CD14-positive monocyte (primary cell): ENCODE results near the gene CD55. TPM values are rescaled to one million over a fixed set of nuclear protein-coding genes. Genes with fewer than 3 reads are reported as not detected.

Experiments
- DNase-seq, 3 donors: peaks; one replicate each; pipeline ENCODE4 v3.0.0-alpha.2; 2011 to 2022
- H2AFZ ChIP-seq: 2 replicates; pipeline ENCODE4 v1.6.0; 2012; ENCODE audit warnings: mild to moderate bottlenecking, low read depth, low read length, inconsistent platforms; ENCODE audit not compliant: insufficient read depth, poor library complexity, severe bottlenecking
- H3K27ac ChIP-seq, 2 donors: 1 replicate in 1 of 2; 2 replicates in 1 of 2; pipeline ENCODE4 v1.5.1; 2012 to 2013; ENCODE audit warnings: low read length in 2 of 2, control low read depth in 1 of 2, inconsistent platforms in 1 of 2, low read depth in 1 of 2, mild to moderate bottlenecking in 1 of 2
- H3K27me3 ChIP-seq, 2 donors: one replicate each; pipeline versions ENCODE4 v1.6.0 to v1.6.1; 2011 to 2013; ENCODE audit warnings: low read length in 2 of 2; ENCODE audit not compliant: control insufficient read depth in 2 of 2, insufficient read depth in 2 of 2
- H3K36me3 ChIP-seq, 2 donors: replicated peaks in 1 of 2; 1 replicate in 1 of 2; 2 replicates in 1 of 2; pipeline versions ENCODE4 v1.5.1 to v1.6.1; 2012 to 2013; ENCODE audit warnings: low read length in 2 of 2, control low read depth in 1 of 2, inconsistent platforms in 1 of 2, mild to moderate bottlenecking in 1 of 2; ENCODE audit not compliant: insufficient read depth in 2 of 2, control insufficient read depth in 1 of 2
- H3K4me1 ChIP-seq, 2 donors: 1 replicate in 1 of 2; 2 replicates in 1 of 2; pipeline versions ENCODE4 v1.5.1 to v1.6.1; 2012 to 2013; ENCODE audit warnings: low read length in 2 of 2, control low read depth in 1 of 2, inconsistent platforms in 1 of 2, mild to moderate bottlenecking in 1 of 2, moderate library complexity in 1 of 2; ENCODE audit not compliant: insufficient read depth in 2 of 2, control insufficient read depth in 1 of 2
- H3K4me2 ChIP-seq: replicated peaks from 2 replicates; pipeline ENCODE3; 2012; ENCODE audit warnings: low read length, moderate library complexity, mild to moderate bottlenecking; ENCODE audit not compliant: poor library complexity, severe bottlenecking; ENCODE audit errors: extremely low read depth
- H3K4me3 ChIP-seq, 3 experiments: fragments of 200-600 bp in 1 of 3; sonication (generic) in 1 of 3; replicated peaks in 1 of 3; 1 replicate in 2 of 3; 2 replicates in 1 of 3; pipeline ENCODE4 v1.5.1; 2011 to 2013; ENCODE audit warnings: low read length in 3 of 3, mild to moderate bottlenecking in 3 of 3, control low read depth in 2 of 3, low read depth in 2 of 3, inconsistent platforms in 1 of 3, moderate library complexity in 1 of 3
- H3K79me2 ChIP-seq: 2 replicates; pipeline ENCODE4 v1.6.0; 2012; ENCODE audit warnings: mild to moderate bottlenecking, control low read depth, inconsistent platforms, low read length, moderate library complexity; ENCODE audit not compliant: insufficient read depth
- H3K9ac ChIP-seq: 2 replicates; pipeline ENCODE4 v1.6.0; 2017; ENCODE audit warnings: low read length, mild to moderate bottlenecking; ENCODE audit not compliant: insufficient read depth, poor library complexity, severe bottlenecking
- H3K9me3 ChIP-seq, 2 donors: replicated peaks in 1 of 2; 1 replicate in 1 of 2; 2 replicates in 1 of 2; pipeline versions ENCODE4 v1.5.1 to v1.6.1; 2012 to 2013; ENCODE audit warnings: low read length in 2 of 2, control low read depth in 1 of 2; ENCODE audit not compliant: control insufficient read depth in 1 of 2, insufficient read depth in 1 of 2
- H4K20me1 ChIP-seq: 2 replicates; pipeline ENCODE4 v1.6.0; 2012; ENCODE audit warnings: mild to moderate bottlenecking, low read length, control low read depth, moderate library complexity; ENCODE audit not compliant: insufficient read depth
- H3K27ac Mint-ChIP-seq, 7 donors: one replicate each; pipeline ENCODE4 v1.8.0; 2020; ENCODE audit warnings: mild to moderate bottlenecking in 7 of 7, mixed read lengths in 7 of 7, moderate library complexity in 6 of 7, inconsistent platforms in 2 of 7
- H3K27me3 Mint-ChIP-seq, 3 donors: one replicate each; pipeline ENCODE4 v1.8.0; 2021 to 2022; ENCODE audit warnings: low read depth in 3 of 3, mild to moderate bottlenecking in 3 of 3, mixed read lengths in 3 of 3, moderate library complexity in 3 of 3, inconsistent platforms in 1 of 3
- H3K36me3 Mint-ChIP-seq, 2 donors: one replicate each; pipeline ENCODE4 v1.8.0; 2020; ENCODE audit warnings: mixed read lengths in 2 of 2, inconsistent platforms in 1 of 2, mild to moderate bottlenecking in 1 of 2
- H3K4me1 Mint-ChIP-seq: one replicate; pipeline ENCODE4 v1.8.0; 2020; ENCODE audit warnings: mild to moderate bottlenecking, mixed read lengths
- H3K4me3 Mint-ChIP-seq, 2 donors: one replicate each; pipeline ENCODE4 v1.8.0; 2020; ENCODE audit warnings: mild to moderate bottlenecking in 2 of 2, mixed read lengths in 2 of 2, moderate library complexity in 1 of 2
- H3K9me3 Mint-ChIP-seq, 7 donors: one replicate each; pipeline ENCODE4 v1.8.0; 2020 to 2022; ENCODE audit warnings: mixed read lengths in 7 of 7, mild to moderate bottlenecking in 6 of 7, moderate library complexity in 6 of 7, inconsistent platforms in 2 of 7
- WGBS: methylation state at CpG from one replicate; pipeline ENCODE4 v1.1.5; 2013; ENCODE audit warnings: missing lambda C conversion rate; ENCODE audit not compliant: insufficient coverage; 5-methylcytosine and 5-hydroxymethylcytosine counted together
- intact Hi-C, 2 donors: fragments of 100-400 bp; cut with micrococcal nuclease; formaldehyde crosslinking; loops; one replicate each; pipeline versions ENCODE4 v1.15.0 to v1.15.1; 2023
- polyA plus RNA-seq, 3 donors: library from polyadenylated mRNA; depleted of rRNA in 1 of 3; unstranded in 2 of 3; stranded (reverse) in 1 of 3; fragments of 300-500 nt in 2 of 3; fragments of >200 nt in 1 of 3; fragmentation: Illumina TruSeq in 2 of 3; gene quantifications; 1 replicate in 2 of 3; 2 replicates in 1 of 3; pipeline ENCODE4 v1.2.3, GENCODE V29; 2012 to 2021
- TF ChIP-seq, protein P1 (sequence below): fragments of 200-600 bp; IDR thresholded peaks from one replicate; pipeline ENCODE4 v1.8.0; 2022; ENCODE audit warnings: antibody characterized with exemption, mild to moderate bottlenecking

CD55 gene
- polyA plus RNA-seq, 3 donors, result 171 to 221 (median 182) TPM

DNA sequence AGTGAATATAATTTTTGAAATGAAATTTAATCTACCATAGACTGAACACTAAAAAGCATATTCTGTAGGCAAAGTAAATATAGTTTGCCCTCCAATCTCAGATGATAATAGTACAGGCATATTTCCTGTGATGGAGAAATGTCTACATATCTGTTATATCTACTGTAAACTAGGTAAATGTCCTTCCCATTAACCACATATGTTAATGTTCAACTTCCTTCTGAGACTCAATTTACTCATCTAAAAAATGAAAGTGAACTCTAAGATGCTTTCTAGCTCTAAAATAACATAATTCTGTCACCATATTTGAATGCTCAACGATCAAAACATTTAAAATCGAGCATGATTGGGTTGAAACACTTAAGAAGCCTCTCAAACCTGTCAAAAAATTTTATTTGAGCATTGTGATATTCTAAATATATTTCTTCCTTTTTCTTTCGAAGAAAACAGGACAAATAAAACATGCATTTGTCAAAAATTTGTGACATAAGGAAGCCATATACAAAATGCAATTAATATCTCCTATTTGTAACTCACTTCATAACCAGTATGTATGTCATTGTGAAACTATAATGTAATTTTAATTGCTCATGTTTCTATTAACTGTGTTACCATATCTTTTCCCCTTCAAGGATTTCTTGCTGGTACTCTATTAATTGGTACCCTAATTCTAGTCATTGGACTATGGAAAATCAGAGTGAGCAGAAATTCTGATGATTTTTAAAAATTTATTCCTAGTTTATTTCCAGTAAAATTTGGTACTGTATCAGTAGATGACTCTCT, 34.2 kb downstream of the CD55 start:
- no peaks in the 10 kb centered on the region for H3K9me3 ChIP-seq
- DNase-seq, result no peak
- H3K4me3 ChIP-seq, result no peak overlapping the region
- Mint-ChIP-seq H3K9me3 (no peaks in the 10 kb centered on the region), H3K27ac (peak overlapping the region in 1 of 7 donors; percentile 50), H3K4me1 (peaks cover 7% of the 10 kb centered on the region), H3K4me3 (no peak overlapping the region), H3K36me3 (peaks cover 68 to 75% of the 10 kb centered on the region in 2 donors), H3K27me3 (no peaks in the 10 kb centered on the region)
- H3K79me2 ChIP-seq, result peaks cover 6% of the 10 kb centered on the region
- intact Hi-C loops, result no loop called here
- H2AFZ ChIP-seq, result no peak overlapping the region
- H3K4me1 ChIP-seq, result no peaks in the 10 kb centered on the region
- no peak overlapping the region for H3K9ac ChIP-seq
- H3K27ac ChIP-seq, result no peak overlapping the region
- no peaks in the 10 kb centered on the region for H3K27me3 ChIP-seq
- H3K36me3 ChIP-seq, result peaks cover 64 to 92% of the 10 kb centered on the region in 2 donors
- H3K4me2 ChIP-seq, result no peak overlapping the region
- H4K20me1 ChIP-seq, result peaks cover 99% of the 10 kb centered on the region
- WGBS, result no CpG with 5 or more reads among the region's 3 CpGs
- TF ChIP-seq, protein P1, sequence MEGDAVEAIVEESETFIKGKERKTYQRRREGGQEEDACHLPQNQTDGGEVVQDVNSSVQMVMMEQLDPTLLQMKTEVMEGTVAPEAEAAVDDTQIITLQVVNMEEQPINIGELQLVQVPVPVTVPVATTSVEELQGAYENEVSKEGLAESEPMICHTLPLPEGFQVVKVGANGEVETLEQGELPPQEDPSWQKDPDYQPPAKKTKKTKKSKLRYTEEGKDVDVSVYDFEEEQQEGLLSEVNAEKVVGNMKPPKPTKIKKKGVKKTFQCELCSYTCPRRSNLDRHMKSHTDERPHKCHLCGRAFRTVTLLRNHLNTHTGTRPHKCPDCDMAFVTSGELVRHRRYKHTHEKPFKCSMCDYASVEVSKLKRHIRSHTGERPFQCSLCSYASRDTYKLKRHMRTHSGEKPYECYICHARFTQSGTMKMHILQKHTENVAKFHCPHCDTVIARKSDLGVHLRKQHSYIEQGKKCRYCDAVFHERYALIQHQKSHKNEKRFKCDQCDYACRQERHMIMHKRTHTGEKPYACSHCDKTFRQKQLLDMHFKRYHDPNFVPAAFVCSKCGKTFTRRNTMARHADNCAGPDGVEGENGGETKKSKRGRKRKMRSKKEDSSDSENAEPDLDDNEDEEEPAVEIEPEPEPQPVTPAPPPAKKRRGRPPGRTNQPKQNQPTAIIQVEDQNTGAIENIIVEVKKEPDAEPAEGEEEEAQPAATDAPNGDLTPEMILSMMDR, result no peak

- Histone ChIP-seq H3K4me2 (no peak overlapping the region), H3K9ac (no peak overlapping the region), H3K36me3 (peaks cover 59 to 93% of the 10 kb centered on the region in 2 donors), H3K9me3 (no peaks in the 10 kb centered on the region), H3K4me3 (no peak overlapping the region), H3K27ac (no peak overlapping the region), H2AFZ (no peak overlapping the region), H4K20me1 (peaks cover 92% of the 10 kb centered on the region), H3K79me2 (no peaks in the 10 kb centered on the region), H3K4me1 (no peaks in the 10 kb centered on the region), H3K27me3 (no peaks in the 10 kb centered on the region)
- peaks cover 35 to 41% of the 10 kb centered on the region in 2 donors for H3K36me3 Mint-ChIP-seq
- H3K4me3 Mint-ChIP-seq, result no peak overlapping the region
- intact Hi-C loops, result no loop called here
- H3K27me3 Mint-ChIP-seq, result no peaks in the 10 kb centered on the region
- H3K27ac Mint-ChIP-seq, result no peak overlapping the region
- DNase-seq, result no peak
- H3K4me1 Mint-ChIP-seq, result no peaks in the 10 kb centered on the region
- H3K9me3 Mint-ChIP-seq, result no peaks in the 10 kb centered on the region
- 89% methylated on average over 3 of the region's 3 CpGs for WGBS
- TF ChIP-seq, protein P1, result no peak
These were observed 39.6 kb downstream of the CD55 start for GRCh38 chr1:207361029-207361428.
